SH-SY5Y (cell line): Measurements from ENCODE around the gene ESR1.

Experiments used
- GATA2 ChIP-seq: IDR thresholded peaks from 2 replicates; pipeline ENCODE4 v1.6.1; 2011; ENCODE audit warnings: mild to moderate bottlenecking, low read depth, low read length
- GATA3 ChIP-seq: IDR thresholded peaks from 2 replicates; pipeline ENCODE4 v1.6.1; 2011; ENCODE audit warnings: low read depth, mild to moderate bottlenecking, low read length, moderate library complexity

ESR1 gene

GRCh38 chr6:151904631-151905030 lies 97.1 kb downstream of the ESR1 start:
- TF ChIP-seq GATA2, result no peak
- no peak for TF ChIP-seq GATA3

DNA sequence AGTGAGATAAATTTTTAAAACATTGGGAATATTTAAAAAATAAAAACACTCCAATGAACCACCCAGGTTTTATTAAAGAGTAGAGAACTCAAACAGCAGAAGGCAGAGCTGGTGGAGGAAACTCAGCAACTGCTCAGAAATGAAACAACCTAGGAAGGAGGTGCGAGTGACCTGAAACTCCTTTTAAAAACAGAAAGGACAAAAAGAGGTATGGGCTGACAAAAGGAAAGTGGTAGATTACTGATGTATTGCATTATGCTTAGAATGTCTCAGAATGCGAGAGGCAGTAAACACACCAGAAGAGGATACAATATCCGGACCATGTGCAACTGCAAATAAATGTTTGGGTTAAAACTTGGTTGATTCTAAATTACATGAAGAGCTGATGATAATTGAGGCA lies 97.6 kb downstream of the ESR1 start:
- TF ChIP-seq GATA2 (no peak), GATA3 (no peak)

DNA sequence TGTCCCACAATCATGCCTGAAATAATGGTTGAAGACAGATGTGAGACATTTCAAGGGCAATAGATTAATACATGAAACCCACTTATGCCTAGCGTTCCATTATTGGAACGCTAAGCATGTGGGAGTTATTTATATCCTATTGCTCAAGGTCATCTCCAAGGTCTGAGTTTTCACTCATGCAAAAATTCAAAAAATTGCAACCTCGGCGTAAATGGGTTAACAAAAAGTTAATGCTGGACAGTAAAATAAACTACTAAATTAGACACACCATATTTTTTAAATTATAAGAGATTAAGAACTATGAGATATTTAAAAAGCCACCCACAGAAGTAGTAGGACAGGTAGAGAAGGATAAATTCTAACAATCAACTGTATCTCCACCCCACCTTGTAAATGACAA lies 98.4 kb downstream of the ESR1 start:
- TF ChIP-seq GATA2 (no peak), GATA3 (no peak)

DNA sequence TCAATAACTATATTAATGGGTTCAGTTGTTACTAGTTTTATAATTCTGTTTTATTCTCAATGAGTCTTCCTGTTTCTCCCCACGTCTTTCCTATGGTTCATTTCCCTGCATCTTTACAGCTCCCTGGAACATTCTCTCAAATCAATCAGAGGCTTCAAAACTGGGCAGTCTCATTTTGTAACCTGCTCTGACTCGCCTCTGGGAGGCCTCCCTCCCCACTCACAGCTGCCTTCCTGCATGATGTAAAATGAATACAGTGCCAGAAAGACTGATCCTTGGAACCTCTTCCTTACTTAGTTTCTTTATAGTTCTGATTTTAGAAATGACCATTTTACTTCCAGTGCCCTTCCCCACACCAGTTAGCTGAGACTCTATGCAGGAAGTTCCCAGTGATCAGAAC lies 103.9 kb downstream of the ESR1 start:
- TF ChIP-seq GATA3, result no peak
- TF ChIP-seq GATA2, result no peak

GRCh38 chr6:151914484-151914883 lies 107.0 kb downstream of the ESR1 start:
- no peak for TF ChIP-seq GATA3
- TF ChIP-seq GATA2, result no peak

DNA sequence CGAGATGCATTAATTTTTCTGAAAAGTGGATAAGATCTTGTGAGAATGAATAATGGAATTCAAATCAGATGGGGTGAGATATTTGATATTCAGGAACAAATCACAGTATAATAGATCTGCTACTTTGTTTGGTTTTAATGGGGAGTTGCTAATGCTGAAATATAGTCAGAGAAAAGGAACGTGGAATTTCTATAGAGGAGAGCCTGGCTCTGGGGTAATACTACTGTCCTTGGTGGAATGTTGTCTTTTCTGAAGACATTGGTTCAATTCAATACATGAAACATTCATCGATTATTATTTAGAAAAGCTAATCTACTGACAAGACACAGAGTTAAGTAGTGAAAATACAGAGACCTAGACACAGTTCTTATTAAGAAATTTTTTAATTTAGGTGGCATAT lies 108.6 kb downstream of the ESR1 start:
- TF ChIP-seq GATA2, result no peak
- no peak for TF ChIP-seq GATA3

DNA sequence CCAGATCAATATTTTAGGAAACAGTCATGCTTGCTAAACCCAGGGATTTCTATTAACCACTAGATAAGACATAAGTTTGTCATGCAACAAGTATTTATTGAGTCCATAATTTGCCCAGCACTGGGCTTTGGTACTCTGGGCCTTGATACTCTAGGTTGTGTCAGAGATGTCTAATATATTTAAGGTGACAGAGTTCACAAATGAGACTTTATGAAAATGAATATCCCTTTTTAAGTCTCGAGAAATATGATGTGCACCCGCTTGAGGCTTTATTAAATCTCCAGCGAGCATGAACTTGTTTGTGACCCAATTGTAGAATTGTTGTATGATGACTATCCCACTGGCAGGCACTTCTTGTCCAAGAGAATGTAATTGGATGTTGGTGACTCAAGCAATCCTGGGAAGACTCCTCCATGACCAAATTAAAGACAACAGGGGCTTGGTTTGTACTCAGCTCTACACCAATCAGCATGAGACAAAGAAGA lies 109.2 kb downstream of the ESR1 start:
- TF ChIP-seq GATA2, result no peak
- no peak for TF ChIP-seq GATA3

DNA sequence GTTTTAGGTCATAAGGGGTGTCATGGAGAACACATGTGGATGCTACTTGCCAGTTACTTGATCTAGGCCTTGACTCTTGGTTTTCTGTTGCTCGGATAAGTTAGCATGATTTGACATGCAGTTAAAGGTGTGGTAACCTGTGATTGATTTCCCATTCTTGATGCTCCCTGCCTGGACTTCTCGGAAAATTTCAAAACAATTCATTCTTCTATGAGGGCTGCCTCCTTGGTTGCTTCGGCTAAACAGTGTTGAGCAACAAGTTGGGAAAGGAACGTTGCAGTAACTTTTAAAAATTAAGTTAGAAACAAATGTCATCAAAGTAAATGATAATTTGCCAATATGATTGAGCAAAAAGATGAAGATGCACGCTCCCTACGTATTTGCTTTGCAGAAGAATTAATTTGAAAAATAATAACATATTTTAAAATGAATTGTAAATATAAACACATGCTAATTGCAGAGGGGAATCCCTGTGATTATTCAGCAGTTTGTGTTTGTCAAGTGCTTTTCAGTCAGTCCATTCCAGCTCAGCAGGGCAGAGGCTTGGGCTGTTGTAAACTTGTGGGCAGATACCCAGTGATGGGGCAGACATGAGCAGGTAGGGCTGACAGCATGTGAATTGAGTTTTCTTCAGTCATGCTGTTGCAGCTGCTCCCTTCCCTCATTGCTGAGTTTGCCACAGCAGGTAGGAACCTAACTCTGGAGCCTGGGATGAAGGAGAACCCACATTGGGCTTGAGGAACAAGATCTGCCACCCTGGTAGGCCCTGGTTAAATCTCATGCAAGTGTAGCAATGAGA lies 110.2 kb downstream of the ESR1 start:
- TF ChIP-seq GATA2 (no peak), GATA3 (no peak)

- no peak for TF ChIP-seq GATA3
- TF ChIP-seq GATA2, result no peak
Observed at GRCh38 chr6:151940307-151940706, 132.8 kb downstream of the ESR1 start.

DNA sequence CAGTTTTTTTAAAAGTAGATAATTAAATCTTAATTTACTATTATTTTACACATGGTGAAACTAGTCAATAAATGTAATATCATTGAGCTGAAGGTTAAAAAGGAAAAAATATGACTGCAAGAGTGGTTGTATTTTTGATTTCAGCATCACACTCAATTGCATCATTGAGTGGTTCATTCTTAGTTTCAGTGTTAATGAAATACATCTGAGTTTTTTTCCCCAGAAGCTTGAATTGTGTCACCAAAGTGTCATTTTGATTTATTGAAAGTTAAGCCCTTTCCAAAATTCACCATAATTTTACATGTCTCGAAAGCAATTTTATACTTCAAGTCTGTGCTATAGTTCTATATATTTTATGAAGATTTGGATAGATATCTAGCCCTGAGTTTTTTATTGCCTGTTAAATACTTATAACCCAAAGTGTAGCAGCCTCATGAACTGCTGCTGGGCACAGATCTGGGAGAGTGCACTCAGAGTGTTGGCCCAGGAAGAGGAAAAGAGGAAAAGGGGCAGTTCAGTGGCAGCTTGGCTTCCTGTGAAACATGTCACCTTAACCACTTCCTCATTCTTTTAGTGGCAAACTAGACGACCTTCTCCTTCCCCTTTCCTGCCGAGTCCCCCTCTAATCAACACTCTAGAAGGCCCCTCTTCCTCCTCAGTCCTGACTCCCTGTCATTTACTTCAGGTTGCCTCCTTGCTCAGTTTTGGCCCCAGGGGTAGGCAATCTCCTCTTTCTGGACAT lies 140.7 kb downstream of the ESR1 start:
- TF ChIP-seq GATA3 (no peak), GATA2 (no peak)

- TF ChIP-seq GATA3, result no peak
- TF ChIP-seq GATA2, result no peak
Observed at GRCh38 chr6:151958332-151958731, 150.8 kb downstream of the ESR1 start.

DNA sequence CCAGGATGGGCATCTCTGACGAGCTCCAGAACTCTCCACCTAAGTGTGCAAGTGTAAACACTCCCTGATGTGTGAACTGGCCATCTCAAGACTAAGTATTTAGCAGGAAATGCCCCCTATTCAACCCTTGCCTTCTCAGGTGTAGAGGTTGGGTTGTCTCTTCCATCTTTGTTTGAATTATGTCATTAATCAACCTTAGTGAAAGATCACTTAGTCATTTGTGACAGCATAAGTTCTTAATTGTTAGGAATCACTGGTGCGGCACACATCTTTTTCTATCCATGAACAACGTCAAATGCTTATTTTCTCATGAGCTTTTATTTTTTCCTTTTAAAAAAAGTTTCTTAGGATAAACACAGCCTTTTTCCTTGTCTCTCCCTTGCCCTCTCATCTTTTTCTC lies 151.6 kb downstream of the ESR1 start:
- TF ChIP-seq GATA2 (no peak), GATA3 (no peak)

- TF ChIP-seq GATA2 (no peak), GATA3 (no peak)
Observed at GRCh38 chr6:151961809-151962208, 154.3 kb downstream of the ESR1 start.

DNA sequence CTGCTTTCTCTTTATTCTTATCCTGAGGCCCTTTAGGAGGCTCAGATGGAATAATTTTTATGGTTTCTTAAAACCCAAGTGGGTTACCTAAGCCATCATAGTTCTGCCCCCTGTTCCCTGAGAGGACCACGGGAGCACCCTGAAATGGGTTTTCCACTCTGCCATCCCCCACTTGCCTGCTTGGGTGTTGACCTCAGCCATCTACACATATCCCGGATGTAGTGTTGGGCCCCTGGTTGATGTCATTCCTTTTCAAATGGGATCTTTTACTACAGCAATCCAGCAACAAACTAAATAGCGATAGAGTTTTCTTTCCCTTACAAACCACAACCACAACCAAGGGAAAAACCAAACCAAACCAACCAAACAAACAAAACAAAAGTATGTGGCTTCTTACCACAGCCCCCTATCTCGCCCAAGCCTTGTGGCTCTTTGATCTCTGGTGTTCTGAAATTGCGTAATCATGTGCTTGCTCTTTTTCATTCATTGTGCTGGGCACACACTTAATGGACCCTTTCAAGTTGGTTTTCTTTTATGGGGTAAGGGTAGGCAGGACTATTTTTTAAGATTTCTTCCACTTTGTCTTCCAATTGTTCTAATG lies 154.9 kb downstream of the ESR1 start:
- no peak for TF ChIP-seq GATA2
- TF ChIP-seq GATA3, result no peak

- TF ChIP-seq GATA3 (no peak), GATA2 (no peak)
Observed at GRCh38 chr6:151963001-151963400, 155.5 kb downstream of the ESR1 start.
